Kidney epithelial cell (primary cell): ENCODE measurements around the gene TMEM134. TPM values are rescaled to one million over a fixed set of nuclear protein-coding genes. Genes with fewer than 3 reads are reported as not detected.

Experiments used
- DNase-seq: peaks from one replicate; pipeline ENCODE4 v3.0.0-alpha.2; 2010; ENCODE audit warnings: low read depth
- H3K27me3 ChIP-seq: 2 replicates; pipeline ENCODE4 v1.6.0; 2011; ENCODE audit warnings: low read length; ENCODE audit not compliant: control insufficient read depth, insufficient read depth
- H3K36me3 ChIP-seq: 2 replicates; pipeline ENCODE4 v1.5.1; 2011; ENCODE audit warnings: low read length; ENCODE audit not compliant: control insufficient read depth, insufficient read depth
- H3K4me3 ChIP-seq: 2 replicates; pipeline ENCODE4 v1.5.1; 2011; ENCODE audit warnings: low read depth, mild to moderate bottlenecking, control low read depth, low read length
- CTCF ChIP-seq: IDR thresholded peaks from 2 replicates; pipeline ENCODE4 v1.5.1; 2011; ENCODE audit warnings: mild to moderate bottlenecking, moderate library complexity, low read length, control low read depth, inconsistent platforms; ENCODE audit not compliant: insufficient read depth, poor library complexity, severe bottlenecking
- total RNA-seq: library from RNA; depleted of rRNA; stranded (reverse); fragments of >200 nt; gene quantifications from 2 replicates; pipeline ENCODE4 v1.2.3, GENCODE V29; 2015

Gene TMEM134
- total RNA-seq, 1 donor from 2014 or later: 102 TPM

- peaks cover 2% of the 10 kb centered on the region for H3K36me3 ChIP-seq
- no peak for DNase-seq
- no peaks in the 10 kb centered on the region for H3K27me3 ChIP-seq
- H3K4me3 ChIP-seq: peak overlapping the region; percentile 94
- TF ChIP-seq CTCF: no peak
Observed at GRCh38 chr11:67442504-67443404, 26.3 kb downstream of the TMEM134 start.

DNA sequence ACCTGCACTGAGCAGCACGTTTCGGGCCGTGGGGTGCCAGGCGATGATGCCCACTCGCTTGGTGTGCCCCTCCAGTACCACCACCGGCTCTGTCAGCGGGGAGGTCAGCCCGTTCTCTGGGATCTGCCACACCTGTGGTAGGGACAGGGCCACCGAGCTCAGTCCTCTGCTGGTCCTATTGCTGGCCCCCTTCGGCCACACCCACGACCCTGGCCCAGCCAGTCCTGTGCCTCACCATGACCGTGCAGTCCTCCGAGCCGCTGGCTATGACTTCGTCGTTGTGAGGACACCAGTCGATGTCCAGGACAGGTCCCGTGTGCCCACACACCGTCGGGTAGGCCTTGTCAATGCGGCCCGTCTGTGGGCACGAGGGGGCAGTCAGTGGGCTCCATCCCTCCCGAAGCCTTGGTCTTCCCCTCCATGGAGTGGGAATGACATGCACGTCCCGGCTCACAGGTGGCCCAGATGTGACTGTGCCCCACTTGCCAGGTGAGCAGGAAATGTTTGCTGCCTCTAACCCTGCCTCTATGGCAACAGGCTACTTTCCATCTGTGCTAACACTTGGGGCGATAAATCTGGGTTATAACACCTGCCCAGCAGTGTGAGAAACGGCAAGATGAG, 27.2 kb downstream of the TMEM134 start:
- no peaks in the 10 kb centered on the region for H3K27me3 ChIP-seq
- H3K4me3 ChIP-seq: no peak overlapping the region
- TF ChIP-seq CTCF: no peak
- H3K36me3 ChIP-seq: peaks cover 4% of the 10 kb centered on the region
- DNase-seq: no peak

DNA sequence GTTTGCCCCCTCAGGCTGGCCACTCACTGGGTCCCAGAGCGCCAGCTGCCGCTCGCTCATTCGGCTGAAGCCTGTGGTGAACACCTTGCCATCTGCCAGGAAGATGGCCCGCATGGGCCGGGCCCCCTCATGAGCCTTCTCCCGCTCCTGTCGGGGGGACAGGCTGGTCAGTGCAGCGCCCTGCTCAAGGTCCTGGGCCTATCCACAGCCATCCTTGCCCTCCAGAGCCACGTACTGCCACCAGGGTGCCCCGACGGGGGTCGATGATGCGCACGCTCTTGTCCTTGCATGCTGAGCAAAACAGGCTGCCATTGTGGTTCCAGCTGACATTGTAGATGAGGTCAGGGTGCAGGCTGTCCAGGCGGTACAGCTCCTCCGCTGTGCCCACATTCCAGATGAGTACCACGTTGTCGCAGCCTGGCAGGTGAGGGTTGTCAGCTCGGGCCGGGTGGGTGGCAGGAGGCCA, 27.9 kb downstream of the TMEM134 start:
- no peak overlapping the region for H3K4me3 ChIP-seq
- peaks cover 4% of the 10 kb centered on the region for H3K36me3 ChIP-seq
- no peaks in the 10 kb centered on the region for H3K27me3 ChIP-seq
- DNase-seq: no peak
- no peak for TF ChIP-seq CTCF

DNA sequence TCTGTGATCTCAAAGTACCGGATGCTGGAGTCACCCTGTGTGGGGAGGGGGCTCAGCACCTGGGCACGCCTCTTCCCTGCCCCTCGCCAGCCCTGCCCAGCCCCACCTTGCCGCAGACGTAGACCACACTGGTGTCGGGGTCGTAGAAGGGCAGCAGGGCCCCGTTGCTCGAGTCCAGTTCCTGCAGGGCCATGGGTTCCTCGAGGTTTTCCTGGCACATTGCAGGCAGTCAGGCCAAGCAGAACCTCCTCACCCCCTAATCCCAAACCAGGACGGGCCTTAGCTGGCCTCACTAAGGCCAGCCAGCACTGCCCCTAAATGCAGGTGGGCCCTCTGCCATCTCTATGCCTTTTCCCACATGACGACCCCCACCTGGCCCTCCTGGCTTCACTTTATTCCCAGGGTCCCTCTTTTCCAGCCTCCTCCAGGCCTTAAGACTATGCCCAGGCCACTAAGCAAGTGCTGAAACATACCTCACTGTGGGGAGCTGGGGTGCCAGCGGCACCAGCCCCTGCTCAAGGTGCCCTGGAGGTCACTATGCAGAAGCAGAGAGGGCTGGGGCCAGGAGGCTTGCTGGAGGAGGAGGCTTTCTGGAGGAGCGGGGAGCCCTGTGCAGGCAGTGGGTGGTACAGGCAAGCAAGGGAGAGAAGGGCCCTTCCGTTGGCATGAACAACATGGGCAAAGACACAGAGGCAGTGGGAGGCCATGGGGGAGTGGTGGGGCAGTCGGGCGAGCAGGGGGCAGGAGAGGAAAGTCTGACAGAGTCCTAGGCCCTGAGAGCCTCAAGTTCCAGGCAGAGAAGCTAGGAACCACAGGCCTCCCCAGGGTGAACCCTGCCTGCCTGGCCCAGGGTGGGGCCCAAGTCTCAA, 28.6 kb downstream of the TMEM134 start:
- H3K36me3 ChIP-seq: peaks cover 4% of the 10 kb centered on the region
- H3K27me3 ChIP-seq: no peaks in the 10 kb centered on the region
- H3K4me3 ChIP-seq: no peak overlapping the region
- no peak for DNase-seq
- TF ChIP-seq CTCF: no peak

- TF ChIP-seq CTCF: peak; percentile 29
- H3K36me3 ChIP-seq: peaks cover 4% of the 10 kb centered on the region
- DNase-seq: no peak
- H3K4me3 ChIP-seq: no peak overlapping the region
- H3K27me3 ChIP-seq: no peaks in the 10 kb centered on the region
Observed at GRCh38 chr11:67439321-67440228, 29.5 kb downstream of the TMEM134 start.
